C4-2B (cell line): Measurements from ENCODE around the gene MYO1D.

Source experiments
- H3K27ac ChIP-seq: fragments of 450-650 bp; 2 replicates; pipeline ENCODE4 v1.5.1; 2017
- ZFX ChIP-seq: fragments of 450-650 bp; IDR thresholded peaks from 2 replicates; pipeline ENCODE4 v1.6.1; 2017
- TF ChIP-seq, protein P1 (sequence below): fragments of 450-650 bp; conservative IDR thresholded peaks from 2 replicates; pipeline ENCODE4 v1.5.1; 2017; ENCODE audit warnings: mild to moderate bottlenecking

MYO1D gene

DNA sequence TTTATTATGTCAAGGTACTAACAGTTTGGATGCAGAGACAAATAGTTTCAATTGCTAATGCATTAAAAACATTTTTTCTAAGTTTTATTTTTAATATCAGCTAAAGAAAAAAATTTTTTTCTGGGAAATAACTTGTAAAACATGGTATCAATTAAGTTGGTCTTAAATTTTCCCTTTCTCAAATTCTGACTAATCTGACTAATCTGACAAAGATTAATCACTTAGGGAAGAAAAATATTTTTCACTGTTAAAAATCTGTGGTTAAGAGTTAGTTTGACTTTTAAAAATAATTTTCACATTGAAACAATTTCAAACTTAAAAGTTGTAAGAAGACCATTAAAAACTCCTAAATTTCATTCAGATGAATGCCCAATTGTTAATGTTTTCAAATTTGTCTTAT is 74.6 kb downstream of the MYO1D start:
- no peak overlapping the region for H3K27ac ChIP-seq
- no peak for TF ChIP-seq ZFX
- TF ChIP-seq, protein P1, sequence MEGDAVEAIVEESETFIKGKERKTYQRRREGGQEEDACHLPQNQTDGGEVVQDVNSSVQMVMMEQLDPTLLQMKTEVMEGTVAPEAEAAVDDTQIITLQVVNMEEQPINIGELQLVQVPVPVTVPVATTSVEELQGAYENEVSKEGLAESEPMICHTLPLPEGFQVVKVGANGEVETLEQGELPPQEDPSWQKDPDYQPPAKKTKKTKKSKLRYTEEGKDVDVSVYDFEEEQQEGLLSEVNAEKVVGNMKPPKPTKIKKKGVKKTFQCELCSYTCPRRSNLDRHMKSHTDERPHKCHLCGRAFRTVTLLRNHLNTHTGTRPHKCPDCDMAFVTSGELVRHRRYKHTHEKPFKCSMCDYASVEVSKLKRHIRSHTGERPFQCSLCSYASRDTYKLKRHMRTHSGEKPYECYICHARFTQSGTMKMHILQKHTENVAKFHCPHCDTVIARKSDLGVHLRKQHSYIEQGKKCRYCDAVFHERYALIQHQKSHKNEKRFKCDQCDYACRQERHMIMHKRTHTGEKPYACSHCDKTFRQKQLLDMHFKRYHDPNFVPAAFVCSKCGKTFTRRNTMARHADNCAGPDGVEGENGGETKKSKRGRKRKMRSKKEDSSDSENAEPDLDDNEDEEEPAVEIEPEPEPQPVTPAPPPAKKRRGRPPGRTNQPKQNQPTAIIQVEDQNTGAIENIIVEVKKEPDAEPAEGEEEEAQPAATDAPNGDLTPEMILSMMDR: no peak

DNA sequence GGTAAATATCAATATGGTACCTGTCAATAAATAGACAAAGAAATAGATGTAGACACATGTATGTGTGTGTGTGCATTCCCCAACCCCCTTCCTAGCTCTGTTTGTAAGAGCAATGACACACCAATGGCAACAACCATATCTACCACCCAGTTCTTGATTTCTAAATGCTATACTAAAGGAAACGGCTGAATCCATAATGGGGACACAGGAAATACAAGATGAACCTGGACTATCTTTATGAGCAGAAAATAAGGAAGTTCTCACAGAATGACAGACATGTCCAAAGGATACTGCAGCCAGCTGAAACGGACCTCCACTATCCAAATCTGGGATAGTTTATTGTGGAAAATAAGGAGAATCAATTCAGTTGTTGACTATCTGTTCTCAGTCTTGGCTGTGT is 75.3 kb downstream of the MYO1D start:
- no peak overlapping the region for H3K27ac ChIP-seq
- no peak for TF ChIP-seq ZFX
- TF ChIP-seq, protein P1: no peak

DNA sequence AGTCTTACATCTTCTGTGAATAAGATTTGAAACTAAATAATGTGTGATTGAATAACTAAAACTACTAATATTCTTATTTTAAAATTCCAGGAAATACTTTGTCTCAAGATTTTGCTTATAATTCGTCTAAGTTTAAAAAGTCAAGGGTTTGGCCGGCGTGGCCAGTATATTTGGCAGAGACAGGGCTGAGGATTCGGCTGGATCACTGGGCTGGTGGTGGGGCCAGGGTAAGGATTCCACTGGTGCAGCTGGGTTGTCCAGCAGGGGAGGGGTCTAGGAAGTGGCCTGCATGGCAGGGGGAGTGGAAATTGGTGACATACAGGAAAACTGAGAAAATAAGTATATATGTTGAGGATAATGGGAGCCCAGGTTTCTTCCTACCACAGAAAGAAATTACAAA is 75.7 kb downstream of the MYO1D start:
- TF ChIP-seq ZFX: no peak
- TF ChIP-seq, protein P1: no peak
- no peak overlapping the region for H3K27ac ChIP-seq

DNA sequence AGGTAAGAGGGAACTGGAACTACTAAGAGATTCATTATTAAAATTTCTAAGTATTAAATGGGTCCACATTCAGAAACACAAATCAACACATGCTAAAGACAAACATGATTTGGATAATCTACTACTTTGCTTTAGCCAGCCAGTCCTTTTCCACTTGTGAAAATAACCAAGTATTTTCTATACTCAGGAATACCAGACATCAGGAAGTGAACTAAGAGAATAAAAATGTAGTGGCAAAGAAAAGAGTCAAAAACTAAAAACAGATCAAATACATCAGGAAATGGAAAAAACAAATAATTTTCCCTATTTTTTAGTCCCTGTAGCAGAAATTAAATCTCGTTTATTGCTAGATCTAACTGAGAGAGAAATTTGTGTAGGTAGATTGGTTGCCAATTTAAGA is 78.0 kb downstream of the MYO1D start:
- TF ChIP-seq, protein P1: no peak
- TF ChIP-seq ZFX: no peak

DNA sequence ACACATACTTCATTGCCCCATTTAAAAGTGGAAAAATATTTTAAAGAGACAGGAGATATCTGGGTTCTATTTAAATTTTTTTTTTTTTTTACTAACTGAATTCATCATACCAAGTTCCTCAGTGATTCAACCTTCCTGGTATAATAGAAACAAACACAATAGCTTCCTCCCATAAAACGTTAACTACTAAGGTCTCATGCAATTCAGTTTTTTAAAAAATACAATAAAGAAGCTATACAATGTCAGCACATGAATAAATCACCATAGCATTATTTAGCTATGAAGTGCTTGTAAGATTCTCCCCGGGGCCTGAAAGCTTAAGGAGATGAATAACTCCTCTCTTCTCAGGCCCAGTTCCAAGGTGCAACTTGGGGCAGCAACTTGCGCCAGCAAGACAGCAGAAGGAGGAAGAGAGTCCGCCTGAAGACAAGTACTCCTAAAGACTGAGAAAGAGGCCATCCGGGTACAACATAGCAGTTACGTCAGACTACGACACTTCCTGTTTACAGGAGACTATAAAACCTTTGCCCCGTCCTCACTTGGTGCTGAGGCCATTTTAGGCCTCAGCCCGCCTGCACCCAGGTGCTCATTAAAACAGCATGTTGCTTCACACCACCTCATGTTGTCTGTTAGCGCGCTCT is 81.5 kb downstream of the MYO1D start:
- TF ChIP-seq, protein P1: no peak
- TF ChIP-seq ZFX: no peak
- H3K27ac ChIP-seq: no peak overlapping the region

More for the DNA sequence above, 78.0 kb downstream of the MYO1D start:
- H3K27ac ChIP-seq: no peak overlapping the region

DNA sequence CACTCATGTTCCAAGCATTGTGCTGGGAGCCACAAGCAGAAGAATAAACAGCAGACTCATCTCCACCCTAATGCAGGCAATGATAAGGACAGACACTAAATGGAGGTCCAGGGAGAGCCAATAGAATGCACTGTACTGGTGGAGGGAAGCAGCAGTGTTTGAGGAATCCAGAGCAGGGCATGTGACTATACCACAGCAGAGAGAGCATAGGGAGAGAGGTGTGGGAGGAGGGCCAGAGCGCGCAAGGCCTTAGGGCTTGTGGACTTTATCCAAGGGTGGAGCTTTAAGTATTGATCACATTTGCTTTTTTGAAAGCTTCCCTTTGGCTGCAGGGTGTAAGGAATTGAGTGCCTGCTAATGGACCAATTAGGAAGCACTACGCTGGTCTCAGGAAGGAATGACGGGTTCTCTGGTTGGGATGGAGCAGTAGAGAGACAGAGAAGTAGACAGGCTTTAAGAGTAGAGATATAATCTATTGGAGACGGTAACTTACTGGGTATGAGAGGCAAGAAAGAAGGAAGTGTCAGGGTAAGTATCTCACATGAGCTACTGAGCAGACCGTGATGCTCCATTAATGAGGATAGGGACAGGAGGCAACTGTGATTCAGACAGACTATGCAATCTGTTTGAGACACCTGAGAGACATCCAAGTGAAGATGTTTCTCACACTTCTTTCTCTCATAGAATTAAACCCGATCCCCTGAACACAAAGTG is 82.2 kb downstream of the MYO1D start:
- H3K27ac ChIP-seq: no peak overlapping the region
- no peak for TF ChIP-seq ZFX
- TF ChIP-seq, protein P1: no peak

DNA sequence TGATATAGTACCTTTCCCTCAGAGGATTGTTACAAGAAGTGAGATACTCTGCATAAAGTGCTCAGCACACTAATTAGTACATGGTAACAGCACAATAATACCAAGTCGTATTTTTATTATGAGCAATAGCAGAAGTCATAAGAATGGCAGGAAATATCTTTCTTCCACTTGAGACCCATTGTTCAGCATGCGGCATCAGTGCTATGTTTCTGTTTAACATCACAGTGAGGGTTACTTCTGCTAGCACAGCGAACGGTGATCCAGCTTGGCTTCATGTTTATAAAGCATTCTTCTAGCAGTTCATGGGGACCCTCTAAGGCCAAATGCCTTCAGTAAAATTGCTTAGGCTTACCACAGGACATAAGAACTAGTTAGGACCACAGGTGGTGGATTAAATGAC is 83.1 kb downstream of the MYO1D start:
- H3K27ac ChIP-seq: no peak overlapping the region
- TF ChIP-seq ZFX: no peak
- TF ChIP-seq, protein P1: no peak
